Fibroblast of pulmonary artery (primary cell): Measurements from ENCODE around the gene VIT.
"Not testable (repeated sequence)": the region's sequence is repeated elsewhere in the genome, so short reads cannot be mapped to it uniquely, and the experiment has no call there.

ENCODE experiments used
- DNase-seq: peaks from one replicate; pipeline ENCODE4 v3.0.0-alpha.2; 2010; ENCODE audit warnings: low read depth
- H3K4me3 ChIP-seq: replicated peaks from 2 replicates; pipeline ENCODE4 v1.5.1; 2011; ENCODE audit warnings: low read depth, mild to moderate bottlenecking, control low read depth, low read length, moderate library complexity
- CTCF ChIP-seq: IDR thresholded peaks from 2 replicates; pipeline ENCODE4 v1.5.1; 2011; ENCODE audit warnings: mild to moderate bottlenecking, control low read depth, low read length, inconsistent platforms; ENCODE audit errors: missing control alignments

VIT gene

GRCh38 chr2:36823862-36824261 lies 127.4 kb downstream of the VIT start:
- DNase-seq = no peak
- no peak overlapping the region for H3K4me3 ChIP-seq
- no peak for TF ChIP-seq CTCF

GRCh38 chr2:36824273-36824672 lies 127.8 kb downstream of the VIT start:
- DNase-seq = no peak
- no peak overlapping the region for H3K4me3 ChIP-seq
- TF ChIP-seq CTCF = no peak

- not testable (repeated sequence) for DNase-seq, H3K4me3 ChIP-seq
Measured at GRCh38 chr2:36824683-36825082, 128.2 kb downstream of the VIT start.

GRCh38 chr2:36831185-36831584 lies 134.7 kb downstream of the VIT start:
- no peak for DNase-seq
- TF ChIP-seq CTCF = no peak
- H3K4me3 ChIP-seq = no peak overlapping the region

- no peak for TF ChIP-seq CTCF
- H3K4me3 ChIP-seq = no peak overlapping the region
- DNase-seq = no peak
Measured at GRCh38 chr2:36834203-36834602, 137.7 kb downstream of the VIT start.

- DNase-seq = no peak
- no peak overlapping the region for H3K4me3 ChIP-seq
- no peak for TF ChIP-seq CTCF
Measured at GRCh38 chr2:36834731-36835524, 138.4 kb downstream of the VIT start.

GRCh38 chr2:36839976-36840617 lies 143.6 kb downstream of the VIT start:
- DNase-seq = no peak
- no peak overlapping the region for H3K4me3 ChIP-seq
- no peak for TF ChIP-seq CTCF
